SK-N-SH treated with all-trans-retinoic acid at 6 μM for 48 hours (cell line): Measurements from ENCODE around the gene CCR5AS.

Experiments used
- ATAC-seq: fragments of 200-7000 bp; cut with Tn5 transposase; 3 replicates; pipeline ENCODE4 v1.9.1; 2020; ENCODE audit warnings: mild to moderate bottlenecking, moderate library complexity
- ARNTL ChIP-seq: fragments of 450-650 bp; formaldehyde crosslinking; IDR thresholded peaks from 2 replicates; pipeline ENCODE4 v1.5.0; 2020; ENCODE audit warnings: low read depth, mild to moderate bottlenecking, moderate library complexity, borderline replicate concordance
- BACH2 ChIP-seq: fragments of 250-450 bp; sonication (Bioruptor Pico); IDR thresholded peaks from 2 replicates; pipeline ENCODE4 v1.9.0; 2021; ENCODE audit warnings: mild to moderate bottlenecking, borderline replicate concordance
- CREB5 ChIP-seq: fragments of 250-450 bp; sonication (Bioruptor Pico); IDR thresholded peaks from 2 replicates; pipeline ENCODE4 v1.5.1; 2020; ENCODE audit warnings: low read depth, mild to moderate bottlenecking, moderate library complexity
- ESRRG ChIP-seq: fragments of 250-450 bp; sonication (Bioruptor Pico); IDR thresholded peaks from 2 replicates; pipeline ENCODE4 v1.6.1; 2021; ENCODE audit warnings: mild to moderate bottlenecking
- GLIS3 ChIP-seq: fragments of 250-450 bp; sonication (Bioruptor Pico); IDR thresholded peaks from 2 replicates; pipeline ENCODE4 v1.5.0; 2020; ENCODE audit warnings: mild to moderate bottlenecking, moderate library complexity
- ISL1 ChIP-seq: fragments of 250-450 bp; sonication (Bioruptor Pico); IDR thresholded peaks from 2 replicates; pipeline ENCODE4 v2.1.2; 2022; ENCODE audit warnings: mild to moderate bottlenecking, moderate library complexity
- OSR1 ChIP-seq: fragments of 250-450 bp; sonication (Bioruptor Pico); IDR thresholded peaks from 2 replicates; pipeline ENCODE4 v1.8.0; 2022; ENCODE audit warnings: moderate library complexity, mild to moderate bottlenecking, inconsistent platforms
- PATZ1 ChIP-seq: fragments of 250-450 bp; sonication (Bioruptor Pico); IDR thresholded peaks from 2 replicates; pipeline ENCODE4 v1.8.0; 2020; ENCODE audit warnings: mild to moderate bottlenecking, moderate library complexity, borderline replicate concordance
- POU6F1 ChIP-seq: fragments of 250-450 bp; sonication (Bioruptor Pico); IDR thresholded peaks from 2 replicates; pipeline ENCODE4 v1.8.0; 2021; ENCODE audit warnings: low read depth, mild to moderate bottlenecking, moderate library complexity, borderline replicate concordance
- PPARA ChIP-seq: fragments of 250-450 bp; sonication (Bioruptor Pico); IDR thresholded peaks from 2 replicates; pipeline ENCODE4 v1.5.0; 2020; ENCODE audit warnings: mild to moderate bottlenecking, borderline replicate concordance
- RARB ChIP-seq: fragments of 250-450 bp; sonication (Bioruptor Pico); IDR thresholded peaks from 2 replicates; pipeline ENCODE4 v1.8.0; 2021; ENCODE audit warnings: mild to moderate bottlenecking, moderate library complexity
- SNAI2 ChIP-seq: fragments of 250-450 bp; sonication (Bioruptor Pico); IDR thresholded peaks from 2 replicates; pipeline ENCODE4 v1.5.0; 2020; ENCODE audit warnings: mild to moderate bottlenecking, moderate library complexity
- TCF4 ChIP-seq: fragments of 250-450 bp; sonication (Bioruptor Pico); IDR thresholded peaks from 2 replicates; pipeline ENCODE4 v1.8.0; 2021; ENCODE audit warnings: mild to moderate bottlenecking, moderate library complexity, borderline replicate concordance
- TOX ChIP-seq: fragments of 250-450 bp; sonication (Bioruptor Pico); IDR thresholded peaks from 2 replicates; pipeline ENCODE4 v1.8.0; 2021; ENCODE audit warnings: mild to moderate bottlenecking, moderate library complexity, borderline replicate concordance
- TSHZ2 ChIP-seq: fragments of 250-450 bp; sonication (Bioruptor Pico); IDR thresholded peaks from 2 replicates; pipeline ENCODE4 v1.5.0; 2020; ENCODE audit warnings: mild to moderate bottlenecking, moderate library complexity
- ZFP3 ChIP-seq: fragments of 250-450 bp; sonication (Bioruptor Pico); IDR thresholded peaks from 2 replicates; pipeline ENCODE4 v1.5.0; 2020; ENCODE audit warnings: mild to moderate bottlenecking, moderate library complexity
- ZFP30 ChIP-seq: fragments of 450-650 bp; formaldehyde crosslinking; IDR thresholded peaks from 2 replicates; pipeline ENCODE4 v1.5.0; 2022; ENCODE audit warnings: mild to moderate bottlenecking, moderate library complexity
- ZNF565 ChIP-seq: fragments of 450-650 bp; formaldehyde crosslinking; conservative IDR thresholded peaks from 2 replicates; pipeline ENCODE4 v1.5.0; 2020; ENCODE audit warnings: low read depth, mild to moderate bottlenecking, moderate library complexity
- ZNF70 ChIP-seq: fragments of 450-650 bp; formaldehyde crosslinking; IDR thresholded peaks from 2 replicates; pipeline ENCODE4 v1.5.0; 2020; ENCODE audit warnings: mild to moderate bottlenecking, moderate library complexity
- ZNF8 ChIP-seq: fragments of 450-650 bp; formaldehyde crosslinking; IDR thresholded peaks from 2 replicates; pipeline ENCODE4 v1.5.0; 2020; ENCODE audit warnings: mild to moderate bottlenecking, moderate library complexity

The CCR5AS gene

GRCh38 chr3:46416125-46416810 lies 9.4 kb upstream of the CCR5AS start:
- no peak for TF ChIP-seq BACH2 (CRISPR knock-in tag)
- no peak for TF ChIP-seq SNAI2 (CRISPR knock-in tag)
- TF ChIP-seq ZNF565 (CRISPR knock-in tag) = no peak
- no peak for TF ChIP-seq ISL1 (CRISPR knock-in tag)
- no peak for TF ChIP-seq CREB5
- TF ChIP-seq GLIS3 = no peak
- no peak for TF ChIP-seq PPARA (CRISPR knock-in tag)
- no peak for TF ChIP-seq TCF4 (CRISPR knock-in tag)
- no peak for TF ChIP-seq ZFP30 (CRISPR knock-in tag)
- TF ChIP-seq ZFP3 = no peak
- TF ChIP-seq RARB (CRISPR knock-in tag) = no peak
- TF ChIP-seq ARNTL (CRISPR knock-in tag) = no peak
- TF ChIP-seq ESRRG (CRISPR knock-in tag) = no peak
- TF ChIP-seq TOX = no peak
- no peak for TF ChIP-seq POU6F1 (CRISPR knock-in tag)
- no peak for ATAC-seq

- no peak for ATAC-seq
Measured at GRCh38 chr3:46414739-46415138, 7.9 kb upstream of the CCR5AS start.

GRCh38 chr3:46413951-46414350 lies 7.1 kb upstream of the CCR5AS start:
- TF ChIP-seq ZNF8 (CRISPR knock-in tag) (no peak), ZNF565 (CRISPR knock-in tag) (no peak), TOX (no peak), ZNF70 (no peak)
- no peak for ATAC-seq

More at GRCh38 chr3:46414739-46415138, 7.9 kb upstream of the CCR5AS start:
- no peak for TF ChIP-seq ZNF565 (CRISPR knock-in tag)

GRCh38 chr3:46412786-46413298 lies 6.0 kb upstream of the CCR5AS start:
- ATAC-seq = no peak

More at GRCh38 chr3:46412786-46413298, 6.0 kb upstream of the CCR5AS start:
- TF ChIP-seq GLIS3 (no peak), POU6F1 (CRISPR knock-in tag) (no peak), PPARA (CRISPR knock-in tag) (no peak), PATZ1 (no peak), TOX (no peak), OSR1 (CRISPR knock-in tag) (no peak), TSHZ2 (CRISPR knock-in tag) (no peak), ESRRG (CRISPR knock-in tag) (no peak), ZNF70 (no peak), ARNTL (CRISPR knock-in tag) (no peak)
